IMR-90 (cell line): ENCODE results near the gene PRKACG.

Source experiments
- BHLHE40 ChIP-seq: fragments of 150-350 bp; IDR thresholded peaks from 2 replicates; pipeline ENCODE4 v1.6.1; 2016; ENCODE audit warnings: mild to moderate bottlenecking, low read depth, low read length
- CEBPB ChIP-seq: IDR thresholded peaks from 2 replicates; pipeline ENCODE4 v1.6.1; 2012; ENCODE audit warnings: low read depth, low read length, improper control_type of control experiment
- CHD1 ChIP-seq: IDR thresholded peaks from 2 replicates; pipeline ENCODE4 v1.6.1; 2012; ENCODE audit warnings: low read depth, low read length, improper control_type of control experiment
- CTCF ChIP-seq: conservative IDR thresholded peaks from 2 replicates; pipeline ENCODE4 v1.5.1; 2012; ENCODE audit warnings: mild to moderate bottlenecking, low read depth, low read length, improper control_type of control experiment
- ELK1 ChIP-seq: fragments of 150-350 bp; IDR thresholded peaks from 2 replicates; pipeline ENCODE4 v1.6.1; 2016; ENCODE audit warnings: low read depth, mild to moderate bottlenecking, low read length, moderate library complexity, borderline replicate concordance
- MAFK ChIP-seq: IDR thresholded peaks from 2 replicates; pipeline ENCODE4 v1.6.1; 2012; ENCODE audit warnings: low read depth, low read length, improper control_type of control experiment
- MAZ ChIP-seq: IDR thresholded peaks from 2 replicates; pipeline ENCODE4 v1.6.1; 2012; ENCODE audit warnings: low read depth, mild to moderate bottlenecking, low read length, improper control_type of control experiment, moderate library complexity, borderline replicate concordance
- MXI1 ChIP-seq: IDR thresholded peaks from 2 replicates; pipeline ENCODE4 v1.6.1; 2012; ENCODE audit warnings: low read depth, mild to moderate bottlenecking, low read length, moderate library complexity, borderline replicate concordance
- NFE2L2 ChIP-seq: fragments of 150-350 bp; IDR thresholded peaks from 2 replicates; pipeline ENCODE4 v1.6.1; 2016; ENCODE audit warnings: low read depth, mild to moderate bottlenecking, low read length
- POLR2A ChIP-seq: IDR thresholded peaks from 2 replicates; pipeline ENCODE4 v1.6.1; 2012; ENCODE audit warnings: mild to moderate bottlenecking, low read depth, low read length
- RAD21 ChIP-seq: IDR thresholded peaks from 2 replicates; pipeline ENCODE4 v1.6.1; 2012; ENCODE audit warnings: low read length, improper control_type of control experiment
- RCOR1 ChIP-seq: IDR thresholded peaks from 2 replicates; pipeline ENCODE4 v1.6.1; 2012; ENCODE audit warnings: mild to moderate bottlenecking, low read length, improper control_type of control experiment; ENCODE audit not compliant: insufficient replicate concordance
- SMC3 ChIP-seq: fragments of 150-350 bp; IDR thresholded peaks from 2 replicates; pipeline ENCODE4 v1.6.1; 2016; ENCODE audit warnings: low read depth, mild to moderate bottlenecking, antibody characterized with exemption, low read length, moderate library complexity
- USF2 ChIP-seq: fragments of 150-350 bp; IDR thresholded peaks from 2 replicates; pipeline ENCODE4 v1.6.1; 2017; ENCODE audit warnings: mild to moderate bottlenecking, antibody characterized with exemption, low read length, low read depth

- TF ChIP-seq CHD1: no peak
- no peak for TF ChIP-seq RAD21
- no peak for TF ChIP-seq CTCF
- no peak for TF ChIP-seq RCOR1
- TF ChIP-seq MXI1: no peak
- no peak for TF ChIP-seq USF2
- no peak for TF ChIP-seq POLR2A
- no peak for TF ChIP-seq NFE2L2
- TF ChIP-seq MAZ: no peak
- TF ChIP-seq CEBPB: no peak
- no peak for TF ChIP-seq SMC3
- no peak for TF ChIP-seq ELK1
- TF ChIP-seq MAFK: no peak
- TF ChIP-seq BHLHE40: no peak
Observed at GRCh38 chr9:69056191-69056815, 42.4 kb upstream of the PRKACG start.
